HCT116 (cell line): Measurements from ENCODE around the gene MAP1LC3B2. TPM values are rescaled to one million over a fixed set of nuclear protein-coding genes. Genes with fewer than 3 reads are reported as not detected.

Source experiments
- ATAC-seq: fragments of 200-7000 bp; cut with Tn5 transposase; 2 replicates; pipeline ENCODE4 v1.9.1; 2020; ENCODE audit warnings: mild to moderate bottlenecking, moderate library complexity
- BruUV-seq: library from RNA; stranded (reverse); fragments of 400-500 nt; replicated peaks from 2 replicates; lab custom pipeline; 2021; lab: Mats Ljungman, UMichigan
- CTCF ChIA-PET: fragments of 300-600 bp; sonication (Branson Sonifier 250); formaldehyde crosslinking; loops from one replicate; lab custom pipeline; 2021; ENCODE audit warnings: antibody characterized with exemption; lab: Charles Lee
- POLR2A ChIA-PET: fragments of 300-600, 350-600 bp; sonication (Branson Sonifier 250); formaldehyde crosslinking; loops from one replicate; lab custom pipeline; 2021; ENCODE audit warnings: antibody characterized with exemption; lab: Charles Lee
- RAD21 ChIA-PET, 2 experiments: fragments of 300-600 bp; sonication (Branson Sonifier 250); formaldehyde crosslinking; loops; one replicate each; lab custom pipeline; 2023; ENCODE audit warnings: low total read pairs in 2 of 2; ENCODE audit not compliant: uncharacterized antibody in 2 of 2, unreplicated experiment in 2 of 2, low non-redundant PET in 1 of 2; lab: Charles Lee
- DNase-seq: peaks from one replicate; pipeline ENCODE4 v3.0.0-alpha.2; 2010; ENCODE audit warnings: low read depth, low spot score
- H2AFZ ChIP-seq: fragments of 200-600 bp; shearing (Covaris generic), sonication (generic); 2 replicates; pipeline ENCODE4 v1.6.1; 2017; ENCODE audit warnings: low read depth, mixed run types, mixed read lengths, antibody characterized with exemption, low read length; ENCODE audit not compliant: poor library complexity, severe bottlenecking
- H3K27ac ChIP-seq: 2 replicates; pipeline ENCODE4 v1.5.1; 2012; ENCODE audit warnings: low read depth, low read length
- H3K27me3 ChIP-seq: fragments of 200-600 bp; sonication (generic); 2 replicates; pipeline ENCODE4 v1.6.1; 2016; ENCODE audit warnings: mixed run types, low read length, mixed read lengths; ENCODE audit not compliant: insufficient read depth
- H3K36me3 ChIP-seq, 2 experiments: fragments of 200-500 bp in 1 of 2; fragments of 200-600 bp in 1 of 2; sonication (Bioruptor generic) in 1 of 2; sonication (generic) in 1 of 2; 2 replicates each; pipeline versions ENCODE4 v1.5.1 to v1.6.1; 2014 to 2016; ENCODE audit warnings: low read length in 2 of 2, inconsistent platforms in 1 of 2, mixed read lengths in 1 of 2, mixed run types in 1 of 2; ENCODE audit not compliant: insufficient read depth in 2 of 2, control insufficient read depth in 1 of 2
- H3K4me1 ChIP-seq, 2 experiments: fragments of 200-600 bp in 1 of 2; sonication (generic) in 1 of 2; 2 replicates each; pipeline versions ENCODE4 v1.5.1 to v1.6.1; 2012 to 2017; ENCODE audit warnings: low read length in 2 of 2, inconsistent platforms in 1 of 2, mild to moderate bottlenecking in 1 of 2, mixed read lengths in 1 of 2, mixed run types in 1 of 2, moderate library complexity in 1 of 2; ENCODE audit not compliant: insufficient read depth in 2 of 2, control insufficient read depth in 1 of 2
- H3K4me2 ChIP-seq: fragments of 200-600 bp; sonication (generic); 2 replicates; pipeline ENCODE4 v1.6.1; 2017; ENCODE audit warnings: mixed run types, low read length, mixed read lengths
- H3K4me3 ChIP-seq, 2 experiments: fragments of 200-600 bp in 1 of 2; sonication (generic) in 1 of 2; replicated peaks in 1 of 2; 2 replicates each; pipeline ENCODE4 v1.5.1; 2011 to 2016; ENCODE audit warnings: low read length in 2 of 2, control low read depth in 1 of 2, low read depth in 1 of 2, mild to moderate bottlenecking in 1 of 2, mixed read lengths in 1 of 2, mixed run types in 1 of 2
- H3K79me2 ChIP-seq: fragments of 200-600 bp; sonication (generic); 2 replicates; pipeline ENCODE4 v1.6.1; 2017; ENCODE audit warnings: mild to moderate bottlenecking, mixed run types, low read length, moderate library complexity, mixed read lengths; ENCODE audit not compliant: insufficient read depth
- H3K9ac ChIP-seq: fragments of 200-600 bp; sonication (generic); 2 replicates; pipeline ENCODE4 v1.6.1; 2016; ENCODE audit warnings: low read length, mixed read lengths
- H3K9me2 ChIP-seq: fragments of 200-600 bp; sonication (generic), shearing (Covaris generic); 2 replicates; pipeline ENCODE4 v1.6.1; 2017; ENCODE audit warnings: mixed run types, mild to moderate bottlenecking, moderate library complexity; ENCODE audit not compliant: insufficient read depth
- H3K9me3 ChIP-seq, 2 experiments: fragments of 200-500 bp in 1 of 2; fragments of 200-600 bp in 1 of 2; sonication (Bioruptor generic) in 1 of 2; sonication (generic) in 1 of 2; 2 replicates each; pipeline ENCODE4 v1.6.1; 2014 to 2017; ENCODE audit warnings: low read length in 2 of 2, mixed read lengths in 2 of 2, inconsistent platforms in 1 of 2, low read depth in 1 of 2, mild to moderate bottlenecking in 1 of 2, mixed run types in 1 of 2, moderate library complexity in 1 of 2; ENCODE audit not compliant: control insufficient read depth in 1 of 2, insufficient read depth in 1 of 2
- H4K20me1 ChIP-seq: fragments of 200-600 bp; sonication (generic), shearing (Covaris generic); 2 replicates; pipeline ENCODE4 v1.6.1; 2017; ENCODE audit warnings: mixed run types, mild to moderate bottlenecking, moderate library complexity; ENCODE audit not compliant: insufficient read depth
- EGR1 ChIP-seq: IDR thresholded peaks from 2 replicates; pipeline ENCODE4 v1.6.1; 2012; ENCODE audit warnings: low read depth
- FOSL1 ChIP-seq: IDR thresholded peaks from 2 replicates; pipeline ENCODE4 v1.6.1; 2012; ENCODE audit warnings: low read depth
- JUND ChIP-seq: IDR thresholded peaks from 2 replicates; pipeline ENCODE4 v1.6.1; 2012
- POLR2A ChIP-seq: IDR thresholded peaks from 2 replicates; pipeline ENCODE4 v1.7.0; 2011; ENCODE audit warnings: borderline replicate concordance; ENCODE audit not compliant: insufficient read depth, insufficient read length; ENCODE audit errors: extremely low read depth
- POLR2AphosphoS5 ChIP-seq: IDR thresholded peaks from 2 replicates; pipeline ENCODE4 v1.6.1; 2011; ENCODE audit warnings: mild to moderate bottlenecking, low read depth, low read length, moderate library complexity
- SIN3A ChIP-seq: IDR thresholded peaks from 2 replicates; pipeline ENCODE4 v1.6.1; 2012; ENCODE audit warnings: low read depth
- TCF7L2 ChIP-seq: IDR thresholded peaks from 2 replicates; pipeline ENCODE4 v1.7.0; 2011; ENCODE audit warnings: borderline replicate concordance, inconsistent platforms; ENCODE audit not compliant: insufficient read depth, insufficient read length; ENCODE audit errors: extremely low read depth
- YY1 ChIP-seq: IDR thresholded peaks from 2 replicates; pipeline ENCODE4 v1.6.1; 2011; ENCODE audit warnings: low read length, low read depth, moderate library complexity, mild to moderate bottlenecking; ENCODE audit not compliant: insufficient replicate concordance; ENCODE audit errors: extremely low read depth
- ZFX ChIP-seq: fragments of 450-650 bp; IDR thresholded peaks from 2 replicates; pipeline ENCODE4 v1.6.1; 2017
- intact Hi-C: fragments of 100-400 bp; cut with micrococcal nuclease; formaldehyde crosslinking; loops from 2 replicates; pipeline ENCODE4 v1.10.0; 2022
- total RNA-seq: library from RNA; stranded (reverse); gene quantifications from one replicate; pipeline ENCODE4 v1.2.1, GENCODE V29; 2021; ENCODE audit not compliant: unreplicated experiment
- TF ChIP-seq, protein P1 (sequence below): IDR thresholded peaks from 2 replicates; pipeline ENCODE4 v1.6.1; 2011; ENCODE audit warnings: mild to moderate bottlenecking, low read length, moderate library complexity; ENCODE audit not compliant: insufficient replicate concordance; ENCODE audit errors: extremely low read depth
- TF ChIP-seq, protein P2 (sequence below): IDR thresholded peaks from 2 replicates; pipeline ENCODE4 v1.6.1; 2012; ENCODE audit warnings: low read depth
- TF ChIP-seq, protein P3 (sequence below): IDR thresholded peaks from 2 replicates; pipeline ENCODE4 v1.6.1; 2012

MAP1LC3B2 gene
- total RNA-seq, 1 experiment from 2014 or later: 4.7 TPM

- RAD21 ChIA-PET: no interaction called here
- peak overlapping the region; percentile 77 for H3K9ac ChIP-seq
- ATAC-seq (peak; percentile 59), DNase-seq (peak; percentile 98)
- H3K79me2 ChIP-seq: no peaks in the 10 kb centered on the region
- no peaks in the 10 kb centered on the region for H3K27me3 ChIP-seq
- no TSS peak for BruUV-seq
- peak; percentile 99 for TF ChIP-seq TCF7L2
- TF ChIP-seq ZFX: no peak
- TF ChIP-seq POLR2A: no peak
- TF ChIP-seq POLR2AphosphoS5: peak; percentile 58; the same call in 1 of the 2 replicates
- TF ChIP-seq SIN3A: no peak
- no peak for TF ChIP-seq JUND
- no peak for TF ChIP-seq FOSL1
- TF ChIP-seq, protein P1, sequence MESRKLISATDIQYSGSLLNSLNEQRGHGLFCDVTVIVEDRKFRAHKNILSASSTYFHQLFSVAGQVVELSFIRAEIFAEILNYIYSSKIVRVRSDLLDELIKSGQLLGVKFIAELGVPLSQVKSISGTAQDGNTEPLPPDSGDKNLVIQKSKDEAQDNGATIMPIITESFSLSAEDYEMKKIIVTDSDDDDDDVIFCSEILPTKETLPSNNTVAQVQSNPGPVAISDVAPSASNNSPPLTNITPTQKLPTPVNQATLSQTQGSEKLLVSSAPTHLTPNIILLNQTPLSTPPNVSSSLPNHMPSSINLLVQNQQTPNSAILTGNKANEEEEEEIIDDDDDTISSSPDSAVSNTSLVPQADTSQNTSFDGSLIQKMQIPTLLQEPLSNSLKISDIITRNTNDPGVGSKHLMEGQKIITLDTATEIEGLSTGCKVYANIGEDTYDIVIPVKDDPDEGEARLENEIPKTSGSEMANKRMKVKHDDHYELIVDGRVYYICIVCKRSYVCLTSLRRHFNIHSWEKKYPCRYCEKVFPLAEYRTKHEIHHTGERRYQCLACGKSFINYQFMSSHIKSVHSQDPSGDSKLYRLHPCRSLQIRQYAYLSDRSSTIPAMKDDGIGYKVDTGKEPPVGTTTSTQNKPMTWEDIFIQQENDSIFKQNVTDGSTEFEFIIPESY: peak; percentile 32
- peak; percentile 82 for TF ChIP-seq YY1
- TF ChIP-seq, protein P2, sequence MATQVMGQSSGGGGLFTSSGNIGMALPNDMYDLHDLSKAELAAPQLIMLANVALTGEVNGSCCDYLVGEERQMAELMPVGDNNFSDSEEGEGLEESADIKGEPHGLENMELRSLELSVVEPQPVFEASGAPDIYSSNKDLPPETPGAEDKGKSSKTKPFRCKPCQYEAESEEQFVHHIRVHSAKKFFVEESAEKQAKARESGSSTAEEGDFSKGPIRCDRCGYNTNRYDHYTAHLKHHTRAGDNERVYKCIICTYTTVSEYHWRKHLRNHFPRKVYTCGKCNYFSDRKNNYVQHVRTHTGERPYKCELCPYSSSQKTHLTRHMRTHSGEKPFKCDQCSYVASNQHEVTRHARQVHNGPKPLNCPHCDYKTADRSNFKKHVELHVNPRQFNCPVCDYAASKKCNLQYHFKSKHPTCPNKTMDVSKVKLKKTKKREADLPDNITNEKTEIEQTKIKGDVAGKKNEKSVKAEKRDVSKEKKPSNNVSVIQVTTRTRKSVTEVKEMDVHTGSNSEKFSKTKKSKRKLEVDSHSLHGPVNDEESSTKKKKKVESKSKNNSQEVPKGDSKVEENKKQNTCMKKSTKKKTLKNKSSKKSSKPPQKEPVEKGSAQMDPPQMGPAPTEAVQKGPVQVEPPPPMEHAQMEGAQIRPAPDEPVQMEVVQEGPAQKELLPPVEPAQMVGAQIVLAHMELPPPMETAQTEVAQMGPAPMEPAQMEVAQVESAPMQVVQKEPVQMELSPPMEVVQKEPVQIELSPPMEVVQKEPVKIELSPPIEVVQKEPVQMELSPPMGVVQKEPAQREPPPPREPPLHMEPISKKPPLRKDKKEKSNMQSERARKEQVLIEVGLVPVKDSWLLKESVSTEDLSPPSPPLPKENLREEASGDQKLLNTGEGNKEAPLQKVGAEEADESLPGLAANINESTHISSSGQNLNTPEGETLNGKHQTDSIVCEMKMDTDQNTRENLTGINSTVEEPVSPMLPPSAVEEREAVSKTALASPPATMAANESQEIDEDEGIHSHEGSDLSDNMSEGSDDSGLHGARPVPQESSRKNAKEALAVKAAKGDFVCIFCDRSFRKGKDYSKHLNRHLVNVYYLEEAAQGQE: no peak
- TF ChIP-seq EGR1: no peak
- TF ChIP-seq, protein P3, sequence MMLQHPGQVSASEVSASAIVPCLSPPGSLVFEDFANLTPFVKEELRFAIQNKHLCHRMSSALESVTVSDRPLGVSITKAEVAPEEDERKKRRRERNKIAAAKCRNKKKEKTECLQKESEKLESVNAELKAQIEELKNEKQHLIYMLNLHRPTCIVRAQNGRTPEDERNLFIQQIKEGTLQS: no peak
- H3K36me3 ChIP-seq: no peaks in the 10 kb centered on the region
- H3K4me1 ChIP-seq: peaks cover 80 to 97% of the 10 kb centered on the region in 2 experiments
- H3K4me3 ChIP-seq: peak overlapping the region in 1 of 2 experiments; percentile 23; a peak in 1 of 4 replicates
- POLR2A ChIA-PET: interaction anchor here (1.1 to 1.3 kb wide), 2 partner anchors 20 to 31 kb away, joined by 4 read pairs; no protein-coding TSS in a partner anchor
- H2AFZ ChIP-seq: no peak overlapping the region
- CTCF ChIA-PET: no interaction called here
- H3K9me2 ChIP-seq: no peaks in the 10 kb centered on the region
- peak overlapping the region; percentile 75 for H3K4me2 ChIP-seq
- no peaks in the 10 kb centered on the region for H4K20me1 ChIP-seq
- intact Hi-C loops: no loop called here
- H3K9me3 ChIP-seq: no peaks in the 10 kb centered on the region
- H3K27ac ChIP-seq: peak overlapping the region; percentile 97
These were observed 31.1 kb upstream of the MAP1LC3B2 start for GRCh38 chr12:116528065-116528464.
